SK-N-MC (cell line): ENCODE measurements around the gene CD3G.

Experiments used
- EZH2 ChIP-seq: fragments of 200-600 bp; sonication (generic); IDR thresholded peaks from one replicate; pipeline ENCODE4 v1.6.1; 2017; ENCODE audit warnings: antibody characterized with exemption
- FOXP2 ChIP-seq: optimal IDR thresholded peaks from 2 replicates; pipeline ENCODE3; 2011; ENCODE audit warnings: mild to moderate bottlenecking, moderate library complexity; ENCODE audit not compliant: insufficient read depth; ENCODE audit errors: extremely low read length, control extremely low read depth
- POLR2AphosphoS5 ChIP-seq: IDR thresholded peaks from 2 replicates; pipeline ENCODE4 v1.6.1; 2012; ENCODE audit warnings: mild to moderate bottlenecking, low read depth, low read length, borderline replicate concordance

GRCh38 chr11:118374729-118375128 lies 30.6 kb downstream of the CD3G start:
- no peak for TF ChIP-seq POLR2AphosphoS5
- TF ChIP-seq EZH2: no peak
- no peak for TF ChIP-seq FOXP2
